ENCODE data around the gene C1orf159. TPM values are rescaled to one million over a fixed set of nuclear protein-coding genes. Genes with fewer than 3 reads are reported as not detected.

Gene C1orf159
- total and polyA plus RNA-seq, 9 of the 15 experiments (the other 6 are each of a cell fraction or from before 2014, with no cell fraction given): 0.28 to 54.9 (median 10.6) TPM

DNA sequence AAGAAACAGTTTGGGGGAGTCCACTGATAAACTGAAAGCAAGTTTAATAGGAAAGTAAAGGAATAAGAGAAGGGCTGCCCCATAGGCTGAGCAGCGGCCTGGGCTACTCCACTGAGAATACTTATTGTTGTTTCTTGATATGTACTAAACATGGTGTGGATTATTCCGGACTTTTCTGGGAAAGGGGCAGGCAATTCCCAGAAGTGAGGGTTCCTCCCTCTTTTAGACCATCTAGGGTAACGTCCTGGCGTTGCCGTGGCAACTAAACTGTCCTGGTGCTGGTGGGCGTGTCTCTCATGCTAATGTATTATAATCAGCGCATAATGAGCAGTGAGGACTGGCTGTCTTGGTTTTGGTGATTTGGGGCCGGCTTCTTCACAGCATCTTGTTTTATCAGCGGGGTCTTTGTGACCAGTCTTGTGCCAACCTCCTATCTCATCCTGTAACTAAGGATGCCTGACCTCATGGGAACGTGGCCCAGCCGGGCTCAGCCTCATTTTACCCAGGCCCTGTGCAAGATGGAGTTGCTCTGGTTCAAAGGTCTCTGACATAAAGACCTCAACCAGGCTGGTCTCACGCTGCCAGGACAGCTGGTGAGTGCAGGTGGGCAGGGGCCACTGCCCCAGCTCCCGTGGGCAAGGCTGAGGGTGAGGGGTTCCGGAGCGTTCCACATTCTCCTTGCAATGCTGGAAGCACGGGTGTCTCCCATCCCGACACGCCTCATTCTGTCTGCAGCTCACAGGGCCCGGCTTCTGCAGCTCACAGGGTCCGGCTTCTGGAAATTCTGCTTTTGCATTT lies 19.6 kb upstream of the C1orf159 start (continued):
- TF ChIP-seq RUNX1 (IDR thresholded peaks at IDR 0.05; ENCODE audit: low read depth): no peak
- no peak for TF ChIP-seq TEAD2 (tag; IDR thresholded peaks at IDR 0.05)
- no peak for TF ChIP-seq ASH1L (IDR thresholded peaks at IDR 0.05; ENCODE audit: borderline replicate concordance, low read depth, partially characterized antibody)
- TF ChIP-seq, protein P1, sequence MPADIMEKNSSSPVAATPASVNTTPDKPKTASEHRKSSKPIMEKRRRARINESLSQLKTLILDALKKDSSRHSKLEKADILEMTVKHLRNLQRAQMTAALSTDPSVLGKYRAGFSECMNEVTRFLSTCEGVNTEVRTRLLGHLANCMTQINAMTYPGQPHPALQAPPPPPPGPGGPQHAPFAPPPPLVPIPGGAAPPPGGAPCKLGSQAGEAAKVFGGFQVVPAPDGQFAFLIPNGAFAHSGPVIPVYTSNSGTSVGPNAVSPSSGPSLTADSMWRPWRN (IDR thresholded peaks at IDR 0.05; ENCODE audit: low read depth): no peak
- TF ChIP-seq U2AF1 (optimal IDR thresholded peaks at IDR 0.05; ENCODE audit: low read depth, low read length): no peak
- no peak for TF ChIP-seq HNRNPK (IDR thresholded peaks at IDR 0.05; ENCODE audit: low read depth, low read length, poor library complexity, severe bottlenecking)
- TF ChIP-seq GABPB2 (CRISPR knock-in tag; conservative IDR thresholded peaks at IDR 0.05): no peak
- no peak for TF ChIP-seq ZNF764 (CRISPR knock-in tag; IDR thresholded peaks at IDR 0.05; ENCODE audit: low read depth)
- TF ChIP-seq POLR2H (tag; IDR thresholded peaks at IDR 0.05; ENCODE audit: low read depth): no peak
- no peak for TF ChIP-seq ZBTB7A (IDR thresholded peaks at IDR 0.05; ENCODE audit: borderline replicate concordance, control insufficient read depth, low read depth, low read length)
- TF ChIP-seq HLTF (IDR thresholded peaks at IDR 0.05): no peak
- no peak for TF ChIP-seq MTF1 (CRISPR knock-in tag; IDR thresholded peaks at IDR 0.05; ENCODE audit: borderline replicate concordance)
- TF ChIP-seq MAFG (tag; conservative IDR thresholded peaks at IDR 0.05): no peak
- no peak for TF ChIP-seq ZNF143 (CRISPR knock-in tag; IDR thresholded peaks at IDR 0.05)
- no peak for TF ChIP-seq ZBTB1 (CRISPR knock-in tag; IDR thresholded peaks at IDR 0.05; ENCODE audit: borderline replicate concordance, low read depth)
- TF ChIP-seq POLR2A (conservative IDR thresholded peaks at IDR 0.05): no peak
- TF ChIP-seq IRF1 (CRISPR knock-in tag; IDR thresholded peaks at IDR 0.05; ENCODE audit: borderline replicate concordance): no peak
- no peak for TF ChIP-seq PYGO2 (tag; IDR thresholded peaks at IDR 0.05)
- TF ChIP-seq SMAD4 (CRISPR knock-in tag; conservative IDR thresholded peaks at IDR 0.05): no peak; the same call in 1 of the 2 replicates
- TF ChIP-seq MTA3 (IDR thresholded peaks at IDR 0.05; ENCODE audit: borderline replicate concordance): no peak
- no peak for TF ChIP-seq CTBP1 (IDR thresholded peaks at IDR 0.05; ENCODE audit: borderline replicate concordance)
- no peak for TF ChIP-seq GATA2 (CRISPR knock-in tag; IDR thresholded peaks at IDR 0.05)
- TF ChIP-seq DACH1 (IDR thresholded peaks at IDR 0.05; ENCODE audit: partially characterized antibody): no peak
- no peak for TF ChIP-seq MYNN (IDR thresholded peaks at IDR 0.05)
- TF ChIP-seq MYNN (CRISPR knock-in tag; IDR thresholded peaks at IDR 0.05): no peak
- no peak for TF ChIP-seq ZC3H4 (CRISPR knock-in tag; IDR thresholded peaks at IDR 0.05; ENCODE audit: borderline replicate concordance)
- no peak for TF ChIP-seq RB1 (IDR thresholded peaks at IDR 0.05; ENCODE audit: low read depth)
- TF ChIP-seq ZNF699 (CRISPR knock-in tag; IDR thresholded peaks at IDR 0.05; ENCODE audit: insufficient replicate concordance): no peak
- TF ChIP-seq ADNP (tag; IDR thresholded peaks at IDR 0.05): no peak
- TF ChIP-seq SPI1 (IDR thresholded peaks at IDR 0.05; ENCODE audit: borderline replicate concordance, low read depth, low read length): peak; percentile 7; the same call in 1 of the 2 replicates
- no peak for TF ChIP-seq SRSF7 (optimal IDR thresholded peaks at IDR 0.05; ENCODE audit: low read depth, low read length)
- TF ChIP-seq NFRKB (IDR thresholded peaks at IDR 0.05; ENCODE audit: low read depth): no peak
